ENCODE results near the gene DBET. TPM values are rescaled to one million over a fixed set of nuclear protein-coding genes. Genes with fewer than 3 reads are reported as not detected.
A peak's percentile ranks its signal among the peaks of the same experiment; 100 is the strongest.
"Not testable (repeated sequence)": the region's sequence is repeated elsewhere in the genome, so short reads cannot be mapped to it uniquely, and the experiment has no call there.

Gene DBET
- polyA plus RNA-seq, 4 donors, result not detected

GRCh38 chr4:190019023-190019858 lies 45.1 kb upstream of the DBET start:
- H3K4me1 ChIP-seq (ENCODE audit: control insufficient read depth in 3 of 3, insufficient read depth in 2 of 3, low read depth in 1 of 3, low read length in 2 of 3), result peaks cover 0 to 3% (median 0%) of the 10 kb centered on the region in 3 donors
- DNase-seq (no peak), FAIRE-seq (no peak)

DNA sequence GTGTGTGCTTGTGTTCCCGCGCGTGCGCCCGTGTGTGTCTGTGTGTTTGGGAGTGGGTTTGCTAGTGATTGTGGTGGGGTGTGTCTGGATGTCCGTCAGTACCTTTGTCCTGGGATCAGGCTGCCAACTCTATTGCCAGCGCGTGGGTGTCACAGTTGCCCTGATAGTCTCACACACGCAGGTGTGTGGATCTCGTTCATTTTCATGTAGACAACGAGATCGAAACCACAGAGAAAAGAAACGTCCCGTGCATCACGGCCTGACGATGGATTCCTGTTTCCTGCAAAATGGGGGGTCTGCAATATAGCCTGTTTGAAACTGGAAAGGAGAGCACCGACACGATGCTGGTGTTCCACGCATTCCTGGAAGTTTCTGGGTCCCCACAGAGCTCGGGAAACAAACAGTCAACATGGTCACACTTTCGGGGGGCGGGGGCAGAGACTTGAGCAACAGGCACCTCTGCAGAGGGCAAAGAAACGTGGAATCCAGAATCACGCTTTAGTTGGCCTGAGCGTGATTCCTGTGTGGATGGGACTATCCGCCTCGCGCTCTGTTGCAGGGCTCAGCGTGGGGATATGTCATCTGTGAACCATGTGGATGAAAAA lies 44.3 kb upstream of the DBET start:
- not testable (repeated sequence) for H3K4me3 ChIP-seq (ENCODE audit: low read depth in 1 of 3, low read length in 3 of 3); FAIRE-seq; H3K9me3 ChIP-seq (ENCODE audit: control insufficient read depth in 2 of 2, insufficient read depth in 1 of 2, low read depth in 1 of 2, low read length in 1 of 2); H3K4me1 ChIP-seq (ENCODE audit: control insufficient read depth in 3 of 3, insufficient read depth in 2 of 3, low read depth in 1 of 3, low read length in 2 of 3); H3K27ac ChIP-seq (ENCODE audit: low read depth in 1 of 3, low read length in 2 of 3); H3K36me3 ChIP-seq (ENCODE audit: control insufficient read depth in 3 of 3, insufficient read depth in 2 of 3, low read depth in 1 of 3, low read length in 3 of 3); DNase-seq
- H3K27me3 ChIP-seq (ENCODE audit: control insufficient read depth in 3 of 3, insufficient read depth in 3 of 3, low read length in 3 of 3), result peaks cover 9 to 68% (median 48%) of the 10 kb centered on the region in 3 donors
- 20 to 35% (median 24%) methylated on average over 29 of the region's 29 CpGs for WGBS, 3 donors

More at GRCh38 chr4:190019023-190019858, 45.1 kb upstream of the DBET start:
- Histone ChIP-seq H3K27ac (ENCODE audit: low read depth in 1 of 3, low read length in 2 of 3) (no peak overlapping the region), H3K9me3 (ENCODE audit: control insufficient read depth in 2 of 2, insufficient read depth in 1 of 2, low read depth in 1 of 2, low read length in 1 of 2) (peaks cover 0 to 2% of the 10 kb centered on the region in 2 donors), H3K4me3 (ENCODE audit: low read depth in 1 of 3, low read length in 3 of 3) (no peak overlapping the region), H3K36me3 (ENCODE audit: control insufficient read depth in 3 of 3, insufficient read depth in 2 of 3, low read depth in 1 of 3, low read length in 3 of 3) (no peaks in the 10 kb centered on the region), H3K27me3 (ENCODE audit: control insufficient read depth in 3 of 3, insufficient read depth in 3 of 3, low read length in 3 of 3) (peaks cover 9 to 71% (median 50%) of the 10 kb centered on the region in 3 donors)
- 8 to 17% (median 14%) methylated on average over 54 to 57 of the region's 57 CpGs for WGBS, 3 donors

DNA sequence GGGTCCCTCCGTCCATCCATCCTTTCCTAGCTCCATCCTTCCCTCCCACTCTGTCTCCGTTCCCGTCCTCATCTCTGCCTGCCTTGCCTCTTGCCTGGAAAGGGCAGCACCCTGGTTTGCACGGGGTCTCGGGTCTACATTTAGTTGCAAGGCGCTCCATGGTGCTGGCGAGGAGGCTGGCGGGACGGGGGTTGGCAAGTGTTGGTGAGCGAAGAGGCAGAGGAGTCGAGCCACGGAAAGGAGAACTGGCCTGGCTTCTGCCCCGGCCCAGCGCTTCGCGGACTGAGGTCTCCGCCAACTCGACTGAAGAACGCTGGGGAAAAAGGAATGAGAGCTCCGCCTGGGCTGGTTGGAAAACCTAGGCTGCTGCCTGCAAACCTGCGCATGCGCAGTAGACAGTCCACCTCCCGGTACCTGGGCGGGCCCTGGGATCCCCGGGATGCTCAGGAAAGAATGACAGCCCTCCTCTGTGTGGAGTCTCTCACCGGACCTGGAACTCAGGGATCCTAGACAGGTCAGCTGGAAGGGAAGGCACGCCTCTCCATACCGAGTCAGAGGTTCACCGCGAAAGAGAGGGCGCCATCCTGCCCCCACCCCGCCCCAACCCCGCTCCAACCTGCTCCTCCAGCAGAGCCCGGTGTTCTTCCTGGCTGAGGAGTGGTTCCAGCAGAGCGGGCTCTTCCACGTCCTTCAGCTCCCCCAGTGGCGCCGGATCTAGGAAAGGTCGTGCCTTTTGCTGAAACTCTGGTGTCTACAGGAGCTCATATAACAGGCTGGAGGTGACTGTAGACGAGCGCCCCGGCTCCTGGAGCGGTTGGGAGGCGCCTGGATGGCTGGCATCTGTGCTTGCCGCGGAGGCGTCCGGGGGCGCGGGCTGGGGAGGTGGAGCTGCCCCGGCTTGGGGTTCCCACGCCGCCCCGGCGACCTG lies 43.2 kb upstream of the DBET start:
- peaks cover 0 to 2% of the 10 kb centered on the region in 2 donors for H3K9me3 ChIP-seq (ENCODE audit: control insufficient read depth in 2 of 2, insufficient read depth in 1 of 2, low read depth in 1 of 2, low read length in 1 of 2)
- H3K4me1 ChIP-seq (ENCODE audit: control insufficient read depth in 3 of 3, insufficient read depth in 2 of 3, low read depth in 1 of 3, low read length in 2 of 3), result no peaks in the 10 kb centered on the region
- 8 to 16% (median 15%) methylated on average over 46 to 55 of the region's 55 CpGs for WGBS, 3 donors
- peaks cover 9 to 57% (median 37%) of the 10 kb centered on the region in 3 donors for H3K27me3 ChIP-seq (ENCODE audit: control insufficient read depth in 3 of 3, insufficient read depth in 3 of 3, low read length in 3 of 3)
- no peaks in the 10 kb centered on the region for H3K36me3 ChIP-seq (ENCODE audit: control insufficient read depth in 3 of 3, insufficient read depth in 2 of 3, low read depth in 1 of 3, low read length in 3 of 3)
- H3K27ac ChIP-seq (ENCODE audit: low read depth in 1 of 3, low read length in 2 of 3), result no peak overlapping the region
- H3K4me3 ChIP-seq (ENCODE audit: low read depth in 1 of 3, low read length in 3 of 3), result no peak overlapping the region
- FAIRE-seq, result no peak
- DNase-seq, result peak; percentile 32 to 51

- 52 to 56% (median 53%) methylated on average over 15 to 17 of the region's 39 CpGs for WGBS, 3 donors
- not testable (repeated sequence) for DNase-seq; H3K36me3 ChIP-seq (ENCODE audit: control insufficient read depth in 3 of 3, insufficient read depth in 2 of 3, low read depth in 1 of 3, low read length in 3 of 3); H3K4me3 ChIP-seq (ENCODE audit: low read depth in 1 of 3, low read length in 3 of 3); H3K27ac ChIP-seq (ENCODE audit: low read depth in 1 of 3, low read length in 2 of 3); H3K9me3 ChIP-seq (ENCODE audit: control insufficient read depth in 2 of 2, insufficient read depth in 1 of 2, low read depth in 1 of 2, low read length in 1 of 2); FAIRE-seq; H3K4me1 ChIP-seq (ENCODE audit: control insufficient read depth in 3 of 3, insufficient read depth in 2 of 3, low read depth in 1 of 3, low read length in 2 of 3)
- peaks cover 9 to 48% (median 29%) of the 10 kb centered on the region in 3 donors for H3K27me3 ChIP-seq (ENCODE audit: control insufficient read depth in 3 of 3, insufficient read depth in 3 of 3, low read length in 3 of 3)
Observed at GRCh38 chr4:190021973-190022372, 42.3 kb upstream of the DBET start.

GRCh38 chr4:190022614-190023281 lies 41.6 kb upstream of the DBET start:
- H3K36me3 ChIP-seq (ENCODE audit: control insufficient read depth in 3 of 3, insufficient read depth in 2 of 3, low read depth in 1 of 3, low read length in 3 of 3); FAIRE-seq; H3K9me3 ChIP-seq (ENCODE audit: control insufficient read depth in 2 of 2, insufficient read depth in 1 of 2, low read depth in 1 of 2, low read length in 1 of 2); H3K4me1 ChIP-seq (ENCODE audit: control insufficient read depth in 3 of 3, insufficient read depth in 2 of 3, low read depth in 1 of 3, low read length in 2 of 3); H3K4me3 ChIP-seq (ENCODE audit: low read depth in 1 of 3, low read length in 3 of 3); H3K27ac ChIP-seq (ENCODE audit: low read depth in 1 of 3, low read length in 2 of 3): not testable (repeated sequence)
- H3K27me3 ChIP-seq (ENCODE audit: control insufficient read depth in 3 of 3, insufficient read depth in 3 of 3, low read length in 3 of 3), result peaks cover 5 to 41% (median 22%) of the 10 kb centered on the region in 3 donors
- 22 to 37% (median 28%) methylated on average over 25 to 39 of the region's 47 CpGs for WGBS, 3 donors
- DNase-seq, result peak in 1 of 2 donors; percentile 22

GRCh38 chr4:190027156-190027555 lies 37.1 kb upstream of the DBET start, which contains the start of gene FRG2:
Gene FRG2 (minus strand): TSS chr4:190027256. CDS start chr4:190027204, 52 bp downstream.
- H3K36me3 ChIP-seq (ENCODE audit: control insufficient read depth in 3 of 3, insufficient read depth in 2 of 3, low read depth in 1 of 3, low read length in 3 of 3); DNase-seq; H3K27ac ChIP-seq (ENCODE audit: low read depth in 1 of 3, low read length in 2 of 3); H3K9me3 ChIP-seq (ENCODE audit: control insufficient read depth in 2 of 2, insufficient read depth in 1 of 2, low read depth in 1 of 2, low read length in 1 of 2); FAIRE-seq; H3K27me3 ChIP-seq (ENCODE audit: control insufficient read depth in 3 of 3, insufficient read depth in 3 of 3, low read length in 3 of 3); H3K4me1 ChIP-seq (ENCODE audit: control insufficient read depth in 3 of 3, insufficient read depth in 2 of 3, low read depth in 1 of 3, low read length in 2 of 3); H3K4me3 ChIP-seq (ENCODE audit: low read depth in 1 of 3, low read length in 3 of 3): not testable (repeated sequence)
- WGBS, 3 donors, result 60 to 100% (median 92%) methylated on average over 1 to 3 of the region's 10 CpGs

GRCh38 chr4:190031264-190031663 lies 33.0 kb upstream of the DBET start:
- not testable (repeated sequence) for H3K27me3 ChIP-seq (ENCODE audit: control insufficient read depth in 3 of 3, insufficient read depth in 3 of 3, low read length in 3 of 3); H3K4me1 ChIP-seq (ENCODE audit: control insufficient read depth in 3 of 3, insufficient read depth in 2 of 3, low read depth in 1 of 3, low read length in 2 of 3); H3K9me3 ChIP-seq (ENCODE audit: control insufficient read depth in 2 of 2, insufficient read depth in 1 of 2, low read depth in 1 of 2, low read length in 1 of 2); DNase-seq; H3K27ac ChIP-seq (ENCODE audit: low read depth in 1 of 3, low read length in 2 of 3); FAIRE-seq; H3K4me3 ChIP-seq (ENCODE audit: low read depth in 1 of 3, low read length in 3 of 3); H3K36me3 ChIP-seq (ENCODE audit: control insufficient read depth in 3 of 3, insufficient read depth in 2 of 3, low read depth in 1 of 3, low read length in 3 of 3)
- WGBS, 3 donors, result 28 to 65% (median 51%) methylated on average over 3 of the region's 5 CpGs

Measured in small intestine (tissue), 7 donors.